Hematopoietic multipotent progenitor cell treated with erythropoietin and hydrocortisone succinate and interleukin-3 and kit ligand, for 4 days (in vitro differentiated cells): ENCODE results near the gene FAM227A.

ENCODE experiments used
- DNase-seq: peaks from one replicate; pipeline ENCODE4 v3.0.0-alpha.2; 2015

FAM227A gene

GRCh38 chr22:38531251-38531938 lies 124.8 kb downstream of the FAM227A start:
- DNase-seq = peak; percentile 68
